DMS114 treated with DMSO at 0.1 percent for 48 hours (cell line): ENCODE data around the gene ITIH1.
"Not testable (repeated sequence)": the region's sequence is repeated elsewhere in the genome, so short reads cannot be mapped to it uniquely, and the experiment has no call there.

ENCODE experiments used
- DNase-seq: peaks from one replicate; lab custom pipeline; 2025; ENCODE audit not compliant: unreplicated experiment; lab: John Stamatoyannopoulos, UW

ITIH1 gene

GRCh38 chr3:52774901-52775864 lies 2.2 kb upstream of the ITIH1 start:
- no peak for DNase-seq

GRCh38 chr3:52775877-52776276 lies 1.5 kb upstream of the ITIH1 start:
- DNase-seq = no peak

- DNase-seq = not testable (repeated sequence)
Measured at GRCh38 chr3:52776486-52776885, 913 bp upstream of the ITIH1 start.

- DNase-seq = no peak
Measured at GRCh38 chr3:52777959-52778805, 783 bp downstream of the ITIH1 start.

GRCh38 chr3:52779011-52779836 lies 1.8 kb downstream of the ITIH1 start:
- DNase-seq = no peak

- DNase-seq = no peak
Measured at GRCh38 chr3:52779837-52780585, 2.6 kb downstream of the ITIH1 start.

GRCh38 chr3:52781741-52782140 lies 4.3 kb downstream of the ITIH1 start:
- no peak for DNase-seq

GRCh38 chr3:52782412-52783210 lies 5.2 kb downstream of the ITIH1 start:
- no peak for DNase-seq

GRCh38 chr3:52783211-52783555 lies 5.8 kb downstream of the ITIH1 start:
- DNase-seq = no peak

- no peak for DNase-seq
Measured at GRCh38 chr3:52784021-52784621, 6.7 kb downstream of the ITIH1 start.

- DNase-seq = no peak
Measured at GRCh38 chr3:52784931-52785590, 7.7 kb downstream of the ITIH1 start.

- no peak for DNase-seq
Measured at GRCh38 chr3:52786330-52787215, 9.2 kb downstream of the ITIH1 start.

- no peak for DNase-seq
Measured at GRCh38 chr3:52787246-52787645, 9.8 kb downstream of the ITIH1 start.

GRCh38 chr3:52787672-52788625 lies 10.6 kb downstream of the ITIH1 start:
- no peak for DNase-seq

GRCh38 chr3:52788890-52789745 lies 11.7 kb downstream of the ITIH1 start:
- DNase-seq = no peak

GRCh38 chr3:52789746-52790040 lies 12.3 kb downstream of the ITIH1 start:
- no peak for DNase-seq
